H1 (cell line): Measurements from ENCODE around the gene DES. TPM values are rescaled to one million over a fixed set of nuclear protein-coding genes. Genes with fewer than 3 reads are reported as not detected.

ENCODE experiments used
- CTCF ChIA-PET: fragments of 300-600 bp; sonication (Branson Sonifier 250); formaldehyde crosslinking; loops from one replicate; lab custom pipeline; 2021; ENCODE audit not compliant: partially characterized antibody; lab: Charles Lee
- POLR2A ChIA-PET: fragments of 300-600 bp; sonication (Branson Sonifier 250); formaldehyde crosslinking; loops from one replicate; lab custom pipeline; 2021; ENCODE audit warnings: inconsistent platforms; ENCODE audit not compliant: partially characterized antibody; lab: Charles Lee
- DNase-seq, 2 experiments: peaks; one replicate each; pipeline versions ENCODE4 v3.0.0 to v3.0.0-alpha.2; 2010 to 2022; ENCODE audit warnings: low spot score in 2 of 2, low read depth in 1 of 2, mixed read lengths in 1 of 2
- FAIRE-seq: peaks from 2 replicates; lab custom pipeline; 2011; peaks lifted over from hg19 to GRCh38; lab: Jason Lieb, UNC
- H2AFZ ChIP-seq: 2 replicates; pipeline ENCODE4 v1.8.1; 2012; ENCODE audit warnings: low read length, inconsistent platforms
- H2AK5ac ChIP-seq: 2 replicates; pipeline ENCODE4 v1.6.1; 2013; ENCODE audit warnings: low read depth, low read length
- H2BK120ac ChIP-seq: replicated peaks from 2 replicates; pipeline ENCODE3; 2013; ENCODE audit warnings: low read depth, low read length, inconsistent platforms
- H2BK12ac ChIP-seq: 2 replicates; pipeline ENCODE4 v1.6.1; 2013; ENCODE audit warnings: low read depth, low read length
- H2BK15ac ChIP-seq: 2 replicates; pipeline ENCODE4 v1.6.1; 2013; ENCODE audit warnings: low read length
- H2BK20ac ChIP-seq: 2 replicates; pipeline ENCODE4 v1.6.1; 2013; ENCODE audit warnings: low read length
- H2BK5ac ChIP-seq: 2 replicates; pipeline ENCODE4 v1.6.1; 2013; ENCODE audit warnings: low read depth, low read length
- H3K14ac ChIP-seq: 2 replicates; pipeline ENCODE4 v1.6.1; 2013; ENCODE audit warnings: inconsistent platforms; ENCODE audit not compliant: insufficient read length
- H3K18ac ChIP-seq: 2 replicates; pipeline ENCODE4 v1.6.1; 2013; ENCODE audit warnings: low read length; ENCODE audit errors: extremely low read depth
- H3K23ac ChIP-seq: 2 replicates; pipeline ENCODE4 v1.6.1; 2013; ENCODE audit warnings: inconsistent platforms; ENCODE audit not compliant: insufficient read length
- H3K23me2 ChIP-seq: 2 replicates; pipeline ENCODE4 v1.6.1; 2013; ENCODE audit warnings: low read depth, low read length
- H3K27ac ChIP-seq: 2 replicates; pipeline ENCODE4 v1.6.1; 2011; ENCODE audit warnings: low read depth, low read length, inconsistent platforms
- H3K27me3 ChIP-seq, 4 experiments: replicated peaks in 1 of 4; 1 replicate in 1 of 4; 2 replicates in 3 of 4; pipeline versions ENCODE4 v1.6.1 to v1.8.1; 2011 to 2013; ENCODE audit warnings: low read length in 3 of 4, mild to moderate bottlenecking in 3 of 4, inconsistent platforms in 2 of 4, mixed read lengths in 2 of 4, moderate library complexity in 1 of 4; ENCODE audit not compliant: control insufficient read depth in 3 of 4, insufficient read depth in 3 of 4; ENCODE audit errors: extremely low read depth in 1 of 4
- H3K36me3 ChIP-seq, 4 experiments: 2 replicates each; pipeline versions ENCODE4 v1.6.1 to v1.8.1; 2011 to 2013; ENCODE audit warnings: mild to moderate bottlenecking in 4 of 4, low read length in 3 of 4, moderate library complexity in 2 of 4, control low read depth in 1 of 4, inconsistent platforms in 1 of 4; ENCODE audit not compliant: insufficient read depth in 4 of 4, control insufficient read depth in 2 of 4
- H3K4ac ChIP-seq: replicated peaks from 2 replicates; pipeline ENCODE3; 2013; ENCODE audit warnings: low read length, low read depth, mixed read lengths, inconsistent platforms; ENCODE audit not compliant: insufficient read length
- H3K4me1 ChIP-seq, 4 experiments: replicated peaks in 1 of 4; 1 replicate in 1 of 4; 2 replicates in 3 of 4; pipeline versions ENCODE4 v1.6.1 to v1.8.1; 2011 to 2013; ENCODE audit warnings: low read length in 3 of 4, inconsistent platforms in 2 of 4, mixed read lengths in 1 of 4; ENCODE audit not compliant: insufficient read depth in 4 of 4, control insufficient read depth in 3 of 4
- H3K4me2 ChIP-seq, 2 experiments: 2 replicates each; pipeline versions ENCODE4 v1.6.1 to v1.8.1; 2011 to 2013; ENCODE audit warnings: low read depth in 2 of 2, low read length in 2 of 2, control low read depth in 1 of 2, inconsistent platforms in 1 of 2, mild to moderate bottlenecking in 1 of 2; ENCODE audit not compliant: insufficient read depth in 1 of 2
- H3K4me3 ChIP-seq, 4 experiments: fragments of 200-600, 300-600 bp in 1 of 4; sonication (generic), shearing (Covaris generic), sonication (Bioruptor Twin) in 1 of 4; 2 replicates each; pipeline versions ENCODE4 v1.5.1 to v1.8.1; 2011 to 2016; ENCODE audit warnings: low read length in 4 of 4, low read depth in 3 of 4, control low read depth in 2 of 4, inconsistent platforms in 2 of 4, mild to moderate bottlenecking in 2 of 4, mixed read lengths in 1 of 4, moderate library complexity in 1 of 4; ENCODE audit not compliant: insufficient read depth in 2 of 4; ENCODE audit errors: extremely low read depth in 1 of 4
- H3K56ac ChIP-seq: replicated peaks from 2 replicates; pipeline ENCODE3; 2013; ENCODE audit warnings: low read depth, mild to moderate bottlenecking, mixed read lengths, low read length, inconsistent platforms; ENCODE audit not compliant: insufficient read length
- H3K79me1 ChIP-seq: 2 replicates; pipeline ENCODE4 v1.6.1; 2013; ENCODE audit warnings: low read depth, low read length, control low read depth
- H3K79me2 ChIP-seq, 2 experiments: 2 replicates each; pipeline versions ENCODE4 v1.6.1 to v1.8.1; 2012 to 2013; ENCODE audit warnings: low read length in 2 of 2, mild to moderate bottlenecking in 2 of 2, inconsistent platforms in 1 of 2; ENCODE audit not compliant: insufficient read depth in 2 of 2, control insufficient read depth in 1 of 2
- H3K9ac ChIP-seq, 4 experiments: replicated peaks in 1 of 4; 1 replicate in 1 of 4; 2 replicates in 3 of 4; pipeline versions ENCODE4 v1.6.1 to v1.8.1; 2011 to 2013; ENCODE audit warnings: low read depth in 3 of 4, low read length in 3 of 4, control low read depth in 2 of 4, mild to moderate bottlenecking in 2 of 4, moderate library complexity in 2 of 4, inconsistent platforms in 1 of 4; ENCODE audit errors: extremely low read depth in 1 of 4
- H3K9me3 ChIP-seq, 2 experiments: 2 replicates each; pipeline versions ENCODE4 v1.6.1 to v1.8.1; 2012 to 2013; ENCODE audit warnings: mild to moderate bottlenecking in 2 of 2, moderate library complexity in 2 of 2, control low read depth in 1 of 2, inconsistent platforms in 1 of 2, low read depth in 1 of 2, low read length in 1 of 2, mixed read lengths in 1 of 2; ENCODE audit not compliant: insufficient read depth in 2 of 2
- H4K20me1 ChIP-seq, 2 experiments: replicated peaks in 1 of 2; 2 replicates each; pipeline versions ENCODE3 to v1.8.1; 2011 to 2013; ENCODE audit warnings: inconsistent platforms in 2 of 2, low read length in 2 of 2, mild to moderate bottlenecking in 1 of 2; ENCODE audit not compliant: insufficient read depth in 2 of 2, control insufficient read depth in 1 of 2
- H4K5ac ChIP-seq: 2 replicates; pipeline ENCODE4 v1.6.1; 2013; ENCODE audit warnings: low read length, low read depth, mixed read lengths, inconsistent platforms; ENCODE audit not compliant: insufficient read length
- H4K8ac ChIP-seq: 2 replicates; pipeline ENCODE4 v1.8.0; 2013; ENCODE audit warnings: mild to moderate bottlenecking, moderate library complexity, low read length, inconsistent platforms; ENCODE audit not compliant: insufficient read depth; ENCODE audit errors: extremely low read depth
- H4K91ac ChIP-seq: replicated peaks from 2 replicates; pipeline ENCODE3; 2013; ENCODE audit warnings: low read length, mixed read lengths, inconsistent platforms; ENCODE audit not compliant: insufficient read length
- POU5F1 ChIP-seq: IDR thresholded peaks from 2 replicates; pipeline ENCODE4 v1.6.1; 2011; ENCODE audit warnings: low read depth, mild to moderate bottlenecking, low read length, moderate library complexity
- RAD21 ChIP-seq, 2 experiments: IDR thresholded peaks in 1 of 2; conservative IDR thresholded peaks in 1 of 2; 2 replicates each; pipeline ENCODE4 v1.6.1; 2011; ENCODE audit warnings: low read depth in 2 of 2, low read length in 2 of 2, improper control_type of control experiment in 1 of 2, inconsistent platforms in 1 of 2, mild to moderate bottlenecking in 1 of 2, moderate library complexity in 1 of 2
- SAP30 ChIP-seq: fragments of 300-600 bp; sonication (generic); IDR thresholded peaks from 2 replicates; pipeline ENCODE4 v1.7.1; 2012; ENCODE audit warnings: low read length, moderate library complexity, mild to moderate bottlenecking, inconsistent platforms; ENCODE audit not compliant: insufficient read depth, insufficient replicate concordance
- WGBS, 2 experiments: shearing (Covaris generic) in 1 of 2; methylation state at CpG; one replicate each; pipeline versions ENCODE4 v1.1.6 to v1.1.7; 2013 to 2015; ENCODE audit warnings: low lambda C conversion rate in 2 of 2, mixed read lengths in 2 of 2, inconsistent platforms in 1 of 2, low coverage in 1 of 2, missing lambda C conversion rate in 1 of 2; ENCODE audit not compliant: insufficient replicate concordance in 2 of 2, insufficient coverage in 1 of 2, insufficient read length in 1 of 2; ENCODE audit errors: extremely low coverage in 1 of 2, missing lambda C conversion rate in 1 of 2; 5-methylcytosine and 5-hydroxymethylcytosine counted together
- polyA plus RNA-seq, 7 experiments: library from polyadenylated mRNA; depleted of rRNA in 3 of 7; stranded (reverse) in 5 of 7; unstranded in 2 of 7; fragments of >200 nt in 5 of 7; fragments of 200-250 nt in 2 of 7; gene quantifications; 1 replicate in 5 of 7; 2 replicates in 1 of 7; 4 replicates in 1 of 7; pipeline versions ENCODE4 v1.2.1 to v1.2.3, GENCODE V29; 2011 to 2013; ENCODE audit warnings: missing spikeins in 2 of 7, mixed read lengths in 2 of 7
- total RNA-seq: library from RNA; stranded (reverse); fragmentation: NEBNext Ultra II Directional; extraction: Animal tissue kit (Norgen Biotek cat#: 25700); gene quantifications from 2 replicates; pipeline ENCODE4 v1.2.1, GENCODE V29; 2021

DES gene
- total and polyA plus RNA-seq, 2 of the 8 experiments (the other 6 are each of a cell fraction or from before 2014, with no cell fraction given) = 1.8 to 4.3 TPM

GRCh38 chr2:219381448-219381847 lies 36.7 kb upstream of the DES start:
- Histone ChIP-seq H3K23ac (no peak overlapping the region), H4K91ac (no peak overlapping the region), H4K5ac (no peak overlapping the region), H3K23me2 (no peaks in the 10 kb centered on the region), H3K79me2 (no peaks in the 10 kb centered on the region), H4K20me1 (peaks cover 0 to 5% of the 10 kb centered on the region in 2 experiments), H2BK15ac (no peak overlapping the region), H3K9ac (no peak overlapping the region), H3K56ac (no peak overlapping the region), H4K8ac (no peak overlapping the region), H3K14ac (no peak overlapping the region), H2BK12ac (no peak overlapping the region)
- POLR2A ChIA-PET = no interaction called here
- TF ChIP-seq SAP30 (no peak), POU5F1 (no peak), RAD21 (IDR thresholded peaks at IDR 0.05 in 1 of 2, conservative IDR thresholded peaks at IDR 0.05 in 1 of 2; ENCODE audit: low read depth in 2 of 2, low read length in 2 of 2) (no peak)
- TF ChIP-seq, all 59 proteins: peak for 0
- Histone ChIP-seq H3K9me3 (no peaks in the 10 kb centered on the region), H2BK20ac (no peak overlapping the region), H3K79me1 (peaks cover 2% of the 10 kb centered on the region), H3K27me3 (no peaks in the 10 kb centered on the region), H2AFZ (no peak overlapping the region), H2AK5ac (no peak overlapping the region), H3K4me3 (no peak overlapping the region), H3K4me1 (peaks cover 0 to 5% (median under 1%) of the 10 kb centered on the region in 4 experiments; a peak in 3 of 7 replicates), H3K27ac (no peak overlapping the region), H2BK5ac (no peak overlapping the region), H2BK120ac (no peak overlapping the region), H3K18ac (no peak overlapping the region), H3K4me2 (no peak overlapping the region), H3K4ac (no peak overlapping the region), H3K36me3 (peaks cover 12 to 27% (median 22%) of the 10 kb centered on the region in 4 experiments)
- FAIRE-seq (no peak), DNase-seq (no peak)
- 94% methylated on average over 9 of the region's 9 CpGs; no CpG with 5 or more reads in 1 of the 2 experiments for WGBS, 2 experiments
- CTCF ChIA-PET = interaction anchor here (1.0 to 1.5 kb wide), 2 partner anchors 14 to 19 kb away, joined by 3 to 4 read pairs; no protein-coding TSS in a partner anchor
